ENCODE measurements around the gene RNFT2.
"Not testable (repeated sequence)": the region's sequence is repeated elsewhere in the genome, so short reads cannot be mapped to it uniquely, and the experiment has no call there.

RNFT2 gene

DNA sequence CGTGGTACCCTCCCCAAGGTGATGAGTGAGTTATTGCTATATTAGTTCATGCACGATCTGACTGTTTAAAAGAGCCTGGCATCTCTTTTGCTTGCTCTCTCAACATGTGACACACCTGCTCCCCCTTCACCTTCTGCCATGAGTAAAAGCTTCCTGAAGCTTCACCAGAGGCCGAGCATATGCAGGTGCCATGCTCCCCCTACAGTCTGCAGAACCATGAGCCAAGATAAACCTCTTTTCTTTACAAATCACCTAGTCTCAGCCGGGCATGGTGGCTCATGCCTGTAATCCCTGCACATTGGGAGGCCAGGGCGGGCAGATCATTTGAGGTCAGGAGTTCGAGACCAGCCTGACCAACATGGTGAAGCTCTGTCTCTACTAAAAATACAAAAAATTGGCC lies 61.8 kb downstream of the RNFT2 start:
- DNase-seq = no peak

GRCh38 chr12:116800918-116801317 lies 62.8 kb downstream of the RNFT2 start:
- DNase-seq = no peak

DNA sequence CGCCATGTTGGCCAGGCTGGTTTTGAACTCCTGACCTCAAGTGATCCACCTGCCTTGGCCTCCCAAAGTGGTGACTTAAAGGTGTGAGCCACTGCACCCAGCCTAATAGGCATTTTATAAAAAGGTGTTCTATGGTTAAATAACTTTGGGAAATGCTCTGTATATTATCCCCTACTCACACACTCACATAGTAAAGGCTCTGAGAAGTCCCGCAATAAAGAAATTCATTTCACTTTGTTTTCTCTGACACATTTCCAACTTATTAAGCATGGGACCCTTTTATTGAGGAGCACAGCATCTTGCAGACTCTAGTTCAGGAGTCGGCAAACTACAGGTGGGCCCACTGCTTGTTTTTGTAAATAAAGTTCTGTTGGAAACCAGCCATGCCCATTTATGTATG lies 63.9 kb downstream of the RNFT2 start:
- no peak for DNase-seq

DNA sequence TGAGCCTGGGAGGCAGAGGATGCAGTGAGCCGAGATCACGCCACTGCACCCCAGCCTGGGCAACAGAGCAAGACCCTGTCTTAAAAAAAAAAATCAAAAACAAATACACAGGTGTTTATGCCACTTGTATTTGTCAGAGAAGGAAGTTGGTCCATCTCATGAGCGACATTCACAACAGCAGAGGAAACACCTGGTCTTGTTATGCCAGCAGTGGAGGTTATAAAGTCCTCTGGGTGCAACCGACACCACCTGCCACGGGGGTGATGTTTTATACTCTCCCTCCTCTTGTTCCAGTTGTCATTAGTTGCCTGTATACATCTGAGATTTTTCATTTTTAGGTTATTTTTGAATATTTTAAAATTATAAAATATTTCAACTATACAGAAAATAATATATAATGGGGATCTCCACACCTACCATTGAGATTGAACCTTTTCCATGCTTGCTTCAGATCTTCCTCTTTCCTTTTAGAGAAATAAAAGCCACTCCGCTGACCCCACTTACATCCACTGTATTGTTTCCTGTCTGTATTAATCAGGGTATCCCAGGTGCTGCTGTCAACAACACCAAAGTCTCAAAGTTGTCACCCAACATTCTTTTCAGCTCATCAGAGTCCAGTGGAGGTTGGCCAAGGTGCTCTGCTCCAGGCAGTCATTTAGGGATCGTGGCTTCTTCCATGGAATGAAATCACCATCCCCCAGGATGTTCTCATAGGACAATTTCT lies 65.1 kb downstream of the RNFT2 start:
- DNase-seq = no peak

- DNase-seq = no peak
Observed at GRCh38 chr12:116804051-116804450, 65.9 kb downstream of the RNFT2 start.

DNA sequence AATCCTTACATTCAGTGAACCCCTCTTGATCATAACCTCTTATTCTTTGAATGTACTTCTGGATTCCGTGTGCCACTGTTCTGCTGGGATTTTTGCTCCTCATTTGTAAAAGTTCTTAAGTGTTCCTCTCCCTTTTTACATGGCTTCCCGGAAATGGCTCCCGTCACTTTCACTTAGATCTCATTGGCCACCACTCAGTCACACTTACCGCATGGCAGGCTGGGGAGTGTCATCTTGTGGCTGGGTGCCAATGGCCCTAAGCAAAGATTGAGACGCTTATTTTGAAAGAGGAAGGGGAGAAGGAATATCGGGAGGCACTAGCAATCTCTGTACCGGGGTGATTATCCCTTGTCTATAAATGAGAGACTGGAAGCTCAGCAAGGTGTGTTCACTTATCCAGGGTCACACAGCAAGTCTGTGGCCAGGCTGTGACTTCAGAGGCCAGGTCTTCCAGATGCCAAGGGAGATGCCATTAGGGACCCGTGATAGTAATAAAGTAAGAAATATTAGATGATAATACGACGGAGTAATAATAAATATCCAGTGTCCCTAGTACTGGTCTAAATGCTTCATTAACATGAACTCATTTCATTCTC lies 68.8 kb downstream of the RNFT2 start:
- DNase-seq = no peak

GRCh38 chr12:116807546-116807945 lies 69.4 kb downstream of the RNFT2 start:
- no peak for DNase-seq

DNA sequence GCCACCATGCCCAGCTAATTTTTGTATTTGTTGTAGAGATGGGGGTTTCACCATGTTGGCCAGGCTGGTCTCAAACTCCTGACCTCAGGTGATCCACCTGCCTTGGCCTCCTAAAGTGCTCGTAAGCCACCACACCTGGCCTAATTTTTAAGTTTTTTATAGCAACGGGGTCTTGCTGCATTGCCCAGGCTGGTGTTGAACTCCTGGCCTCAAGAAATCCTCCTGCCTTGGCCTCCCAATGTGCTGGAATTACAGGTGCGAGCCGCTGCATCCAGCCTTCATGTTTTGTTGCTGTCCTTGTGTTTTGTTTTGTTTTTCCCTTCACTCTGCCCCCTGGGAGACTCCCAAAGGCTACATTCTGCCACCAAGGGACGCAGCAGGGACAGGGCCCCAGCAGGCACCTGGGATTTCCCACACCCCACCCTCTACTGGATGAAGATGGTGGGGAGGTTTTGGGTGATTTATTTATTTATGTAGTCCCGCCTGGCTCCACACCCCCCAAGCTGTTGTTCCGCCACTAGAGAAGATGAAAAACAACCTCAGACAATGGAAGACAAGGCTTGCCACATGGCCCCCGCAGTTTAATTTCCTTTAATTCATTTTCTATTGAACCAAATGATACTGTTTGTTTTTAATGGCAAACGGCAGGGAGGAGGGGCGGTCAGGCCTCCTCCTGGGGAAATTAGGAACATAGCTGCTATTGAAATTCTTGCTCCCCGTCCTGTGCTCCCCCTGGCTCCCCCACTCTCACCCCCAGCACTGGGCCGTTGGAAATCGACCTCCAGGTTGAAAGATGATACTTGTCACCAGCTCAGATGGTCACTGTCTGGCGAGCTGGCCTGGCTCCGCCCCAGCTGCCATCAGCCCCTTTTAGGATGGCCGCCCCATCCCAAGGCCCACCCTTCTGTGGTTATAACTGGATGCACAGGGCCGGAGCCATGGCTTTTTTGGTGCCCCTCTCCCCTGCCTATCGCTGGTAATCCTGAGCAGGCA lies 70.3 kb downstream of the RNFT2 start:
- no peak for DNase-seq

- no peak for DNase-seq
Observed at GRCh38 chr12:116812238-116812637, 74.1 kb downstream of the RNFT2 start.

DNA sequence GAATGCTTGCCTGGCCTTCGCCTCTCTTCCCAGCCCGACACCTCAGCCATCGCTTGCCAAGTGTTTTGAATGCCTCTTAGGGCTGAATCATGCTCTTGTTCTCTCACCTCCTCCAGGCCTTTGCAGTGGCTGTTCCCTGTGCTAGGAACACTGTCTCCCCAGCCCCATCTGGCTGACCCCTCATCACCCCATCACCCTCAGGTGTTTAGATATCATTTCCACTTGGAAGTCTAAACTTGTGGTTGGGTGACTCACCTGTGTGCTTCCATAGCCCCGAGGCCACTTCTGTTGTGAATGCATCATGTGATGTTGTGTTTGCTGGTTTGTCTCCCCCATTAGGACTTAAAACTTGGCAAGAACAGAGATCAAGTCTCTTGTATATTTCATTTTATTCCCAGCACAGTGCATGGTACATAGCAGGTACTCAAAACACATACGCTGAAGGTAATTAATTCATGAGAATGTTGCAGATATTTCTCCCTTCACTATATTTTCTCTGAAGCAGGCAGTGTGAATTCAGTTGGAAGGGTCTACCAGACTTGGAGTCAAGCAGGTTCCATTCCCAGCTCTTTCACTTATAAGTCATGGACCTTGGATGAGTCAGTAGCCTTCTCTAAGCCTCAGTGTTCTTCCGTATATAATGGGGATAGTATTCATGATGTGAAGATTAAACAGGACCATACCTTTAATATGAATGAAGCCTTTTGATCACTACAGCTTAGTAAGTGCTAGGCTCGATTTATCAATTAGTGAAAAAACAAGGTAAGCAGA lies 75.3 kb downstream of the RNFT2 start:
- DNase-seq = no peak

- DNase-seq = not testable (repeated sequence)
Observed at GRCh38 chr12:116814766-116815165, 76.7 kb downstream of the RNFT2 start.

- DNase-seq = peak in 5 of 6 experiments; percentile 2 to 56 (median 18)
Observed at GRCh38 chr12:116818341-116818856, 80.3 kb downstream of the RNFT2 start.

DNA sequence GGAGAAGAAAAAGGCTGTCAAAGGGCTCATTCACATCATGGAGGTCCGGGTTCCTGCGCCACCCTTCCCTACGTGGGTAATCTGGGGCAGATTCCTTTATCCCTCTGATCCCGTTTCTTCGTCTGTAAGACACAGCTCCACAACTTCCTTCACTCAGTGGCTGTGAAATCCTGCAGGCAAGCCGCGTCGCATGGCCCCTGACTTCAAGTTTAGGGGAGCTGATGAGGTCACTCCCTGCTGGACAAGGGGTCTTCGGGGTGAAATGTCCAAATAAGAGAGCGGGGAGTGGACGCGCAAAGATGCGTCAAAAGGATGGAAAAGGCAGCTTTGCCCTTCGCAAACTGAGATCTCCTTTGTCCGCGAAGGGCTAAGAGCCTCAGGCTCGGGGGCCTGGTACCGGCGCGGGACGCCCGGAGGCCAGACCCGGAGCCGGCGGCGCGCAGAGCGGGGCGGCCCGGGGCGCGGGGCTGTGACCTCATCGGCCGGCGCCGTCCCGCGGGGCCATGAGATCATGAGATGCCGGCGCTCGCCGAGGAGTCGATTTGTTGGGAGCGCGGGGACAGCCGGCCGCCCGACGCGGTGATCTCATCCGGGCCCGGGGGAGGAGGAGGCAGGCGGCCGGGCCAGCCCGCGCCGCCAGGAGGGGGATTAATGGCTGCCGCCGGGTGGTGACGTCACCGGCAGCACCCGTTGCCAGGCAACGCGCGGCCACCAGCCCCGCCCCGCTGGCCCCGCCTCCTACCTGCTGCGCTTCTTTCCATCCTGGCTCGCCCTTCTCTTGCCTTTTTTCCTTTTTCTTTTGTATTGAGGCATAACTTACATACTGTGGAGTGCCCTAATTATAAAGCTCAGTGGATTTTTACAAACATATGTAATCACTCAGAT lies 81.1 kb downstream of the RNFT2 start:
- peak; percentile 79 to 91 (median 88) for DNase-seq

DNA sequence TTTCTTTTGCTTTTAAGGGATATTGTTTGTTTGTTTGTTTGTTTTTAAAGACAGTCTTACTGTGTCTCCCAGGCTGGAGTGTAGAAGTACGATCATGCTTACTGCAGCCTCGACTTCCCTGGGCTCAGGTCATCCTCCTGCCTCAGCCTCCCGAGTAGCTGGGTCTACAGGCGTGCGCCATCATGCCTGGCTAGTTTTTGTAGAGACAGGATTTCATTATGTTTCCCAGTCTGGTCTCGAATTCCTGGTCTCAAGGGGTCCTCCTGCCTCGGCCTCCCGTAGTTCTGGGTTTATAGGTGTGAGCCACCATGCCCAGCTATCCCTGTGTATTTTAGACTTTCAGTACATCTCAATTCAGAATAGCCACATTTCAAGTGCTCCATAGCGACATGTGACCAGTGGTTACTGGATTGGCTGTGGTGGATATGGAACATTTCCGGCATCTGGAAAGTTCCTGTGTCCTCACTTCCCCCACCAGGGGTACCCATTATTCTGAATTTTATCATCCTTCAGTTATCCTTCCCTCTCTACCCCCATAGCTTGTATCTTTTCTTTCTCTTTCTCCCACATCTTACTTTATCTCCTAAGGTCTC lies 82.0 kb downstream of the RNFT2 start:
- no peak for DNase-seq

DNA sequence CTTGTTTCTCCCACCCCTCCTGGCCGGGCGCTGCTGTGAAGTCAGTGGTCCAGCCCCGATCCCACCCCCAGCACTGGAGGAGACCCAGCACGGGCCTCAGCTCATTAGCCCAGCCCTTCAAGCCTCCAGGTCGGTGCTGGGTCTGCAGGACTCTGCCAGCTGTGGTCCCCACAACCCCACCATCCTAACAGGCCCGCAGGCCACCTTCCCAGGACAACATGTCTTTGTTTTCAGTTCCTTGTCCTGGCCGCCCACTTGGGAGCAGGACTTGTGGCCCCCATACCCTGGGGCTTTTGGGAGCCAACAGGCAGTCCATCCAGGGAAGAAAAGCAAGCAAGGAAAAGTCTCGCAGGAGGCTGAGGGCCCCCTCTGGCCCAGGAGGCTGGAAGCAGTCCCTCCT lies 83.2 kb downstream of the RNFT2 start:
- no peak for DNase-seq

DNA sequence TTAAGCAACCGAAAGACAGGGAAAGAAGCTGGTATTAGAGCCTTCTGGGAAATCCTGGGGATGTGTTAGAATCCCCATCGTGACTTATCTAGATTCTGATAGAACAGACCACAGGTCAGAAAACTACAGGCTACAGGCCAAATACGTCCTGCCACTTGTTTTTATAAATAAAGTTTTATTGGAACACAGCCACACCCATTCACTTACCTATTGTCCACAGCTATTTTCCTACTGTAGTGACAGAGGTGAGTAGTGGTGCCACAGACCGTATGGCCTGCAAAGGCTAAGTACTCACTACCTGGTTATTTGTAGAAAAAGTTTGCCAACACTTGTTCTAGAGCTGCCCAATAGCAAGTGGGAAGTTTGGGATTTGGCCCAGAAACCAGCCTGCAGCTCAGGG lies 89.3 kb downstream of the RNFT2 start:
- DNase-seq = no peak

- no peak for DNase-seq
Observed at GRCh38 chr12:116832353-116832752, 94.2 kb downstream of the RNFT2 start.

GRCh38 chr12:116833474-116833873 lies 95.4 kb downstream of the RNFT2 start:
- no peak for DNase-seq

DNA sequence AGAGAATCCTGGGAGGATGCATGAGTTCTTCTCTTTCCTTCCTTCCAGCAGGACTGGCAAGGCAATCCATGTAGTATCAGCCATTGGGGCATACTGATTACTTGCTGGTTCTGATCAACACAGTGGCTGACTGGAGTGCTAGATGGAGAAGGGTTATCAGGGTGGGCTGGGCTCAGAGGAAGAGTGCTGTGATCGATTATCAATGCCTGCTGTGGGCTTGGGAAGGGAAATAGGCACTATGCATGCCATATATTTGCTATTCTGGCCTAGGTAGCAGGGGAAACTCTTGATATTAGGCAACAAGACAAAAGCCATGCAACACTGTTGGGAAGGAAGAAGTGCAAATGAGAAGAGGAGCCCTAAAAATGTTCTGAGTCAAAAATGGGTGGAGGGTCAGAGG lies 97.4 kb downstream of the RNFT2 start:
- DNase-seq = no peak

DNA sequence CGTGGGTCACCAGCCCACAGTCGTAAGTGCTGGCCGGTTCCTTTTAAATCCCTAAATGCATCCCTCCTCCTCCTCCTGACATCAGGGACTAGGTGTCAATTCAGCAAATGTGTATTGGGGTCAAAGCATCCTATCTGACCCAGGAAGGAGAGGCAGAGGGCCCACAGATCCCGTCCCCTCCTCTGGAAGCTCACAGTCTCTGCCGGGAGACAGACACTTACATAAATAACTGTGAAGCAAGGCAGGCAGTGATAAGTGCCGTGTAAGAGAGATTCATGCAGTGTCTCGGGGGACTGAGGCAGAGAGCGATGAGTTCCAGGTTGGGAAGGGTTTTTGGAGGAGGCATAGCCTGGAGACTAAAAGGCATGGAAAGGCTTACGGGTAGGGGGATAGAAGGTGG lies 99.0 kb downstream of the RNFT2 start:
- DNase-seq = no peak

GRCh38 chr12:116838365-116838764 lies 100.2 kb downstream of the RNFT2 start:
- DNase-seq = no peak
